T-cell (primary cell): ENCODE results near the gene ZNF365. TPM values are rescaled to one million over a fixed set of nuclear protein-coding genes. Genes with fewer than 3 reads are reported as not detected.
"Not testable (repeated sequence)": the region's sequence is repeated elsewhere in the genome, so short reads cannot be mapped to it uniquely, and the experiment has no call there.

ENCODE experiments used
- ATAC-seq, 4 experiments: fragments of 200-7000 bp in 3 of 4; fragments of 150-1000 bp in 1 of 4; cut with Tn5 transposase; replicated peaks in 1 of 4; 1 replicate in 3 of 4; 2 replicates in 1 of 4; pipeline ENCODE4 v1.10.0; 2021; ENCODE audit warnings: moderate library complexity in 3 of 4, mild to moderate bottlenecking in 2 of 4, moderate number of reproducible peaks in 1 of 4
- CTCF ChIA-PET, 2 donors: fragments of 300-600 bp; sonication (Branson Sonifier 250); formaldehyde crosslinking; loops; one replicate each; lab custom pipeline; 2022; ENCODE audit warnings: antibody characterized with exemption in 2 of 2; lab: Charles Lee
- POLR2A ChIA-PET, 2 donors: fragments of 300-600 bp; sonication (Branson Sonifier 250); formaldehyde crosslinking; loops; one replicate each; lab custom pipeline; 2022; ENCODE audit warnings: antibody characterized with exemption in 2 of 2; lab: Charles Lee
- DNase-seq, 35 experiments: peaks; one replicate each; pipeline versions ENCODE4 v3.0.0 to v3.0.0-alpha.2; 2013 to 2023
- H3K27ac ChIP-seq: one replicate; pipeline ENCODE4 v1.5.1; 2013; ENCODE audit warnings: low read length
- H3K27me3 ChIP-seq, 2 experiments: replicated peaks in 1 of 2; 1 replicate in 1 of 2; 2 replicates in 1 of 2; pipeline versions ENCODE4 v1.6.1 to v1.7.0; 2013; ENCODE audit warnings: low read length in 1 of 2, mixed read lengths in 1 of 2; ENCODE audit not compliant: control insufficient read depth in 2 of 2, insufficient read depth in 2 of 2; ENCODE audit errors: extremely low read depth in 1 of 2
- H3K36me3 ChIP-seq, 2 donors: 1 replicate in 1 of 2; 2 replicates in 1 of 2; pipeline versions ENCODE4 v1.6.1 to v1.7.0; 2013; ENCODE audit warnings: low read length in 1 of 2; ENCODE audit not compliant: control insufficient read depth in 2 of 2, insufficient read depth in 1 of 2; ENCODE audit errors: extremely low read depth in 1 of 2
- H3K4me1 ChIP-seq, 2 experiments: 1 replicate in 1 of 2; 2 replicates in 1 of 2; pipeline versions ENCODE4 v1.6.1 to v1.7.0; 2013; ENCODE audit warnings: low read length in 2 of 2, mixed read lengths in 1 of 2; ENCODE audit not compliant: insufficient read depth in 2 of 2, control insufficient read depth in 1 of 2; ENCODE audit errors: extremely low read depth in 1 of 2
- H3K4me3 ChIP-seq, 2 donors: 1 replicate in 1 of 2; 2 replicates in 1 of 2; pipeline versions ENCODE4 v1.5.1 to v1.7.0; 2013; ENCODE audit warnings: mild to moderate bottlenecking in 2 of 2, low read length in 1 of 2, moderate library complexity in 1 of 2; ENCODE audit not compliant: control insufficient read depth in 1 of 2; ENCODE audit errors: extremely low read depth in 1 of 2
- H3K9me3 ChIP-seq: 2 replicates; pipeline ENCODE4 v1.7.0; 2013
- H3K27ac Mint-ChIP-seq, 2 donors: one replicate each; pipeline ENCODE4 v1.8.0; 2020 to 2021; ENCODE audit warnings: mild to moderate bottlenecking in 2 of 2, mixed read lengths in 2 of 2
- H3K27me3 Mint-ChIP-seq, 2 donors: one replicate each; pipeline ENCODE4 v1.8.0; 2021 to 2022; ENCODE audit warnings: mixed read lengths in 2 of 2
- H3K36me3 Mint-ChIP-seq: one replicate; pipeline ENCODE4 v1.8.0; 2021; ENCODE audit warnings: mixed read lengths
- H3K4me1 Mint-ChIP-seq, 3 donors: one replicate each; pipeline ENCODE4 v1.8.0; 2020 to 2022; ENCODE audit warnings: mixed read lengths in 3 of 3, mild to moderate bottlenecking in 1 of 3
- H3K4me3 Mint-ChIP-seq, 3 donors: one replicate each; pipeline ENCODE4 v1.8.0; 2020 to 2022; ENCODE audit warnings: mild to moderate bottlenecking in 3 of 3, mixed read lengths in 3 of 3, moderate library complexity in 3 of 3
- H3K9me3 Mint-ChIP-seq, 3 donors: one replicate each; pipeline ENCODE4 v1.8.0; 2020 to 2022; ENCODE audit warnings: mixed read lengths in 3 of 3
- WGBS: methylation state at CpG from one replicate; pipeline ENCODE4 v1.1.5; 2013; ENCODE audit warnings: missing lambda C conversion rate; ENCODE audit not compliant: insufficient coverage; 5-methylcytosine and 5-hydroxymethylcytosine counted together
- total RNA-seq, 35 experiments: library from RNA in 6 of 35; stranded (reverse) in 6 of 35; fragments of 120-200 nt in 1 of 35; gene quantifications; one replicate each; pipeline versions ENCODE4 v1.2.1 to v1.2.4 and lab custom pipeline; 2013 to 2026

Gene ZNF365
- total RNA-seq, 5 donors from 2014 or later (not counting 1 experiment from before 2014, with no cell fraction given) = 2.0 to 7.9 (median 2.3) TPM

DNA sequence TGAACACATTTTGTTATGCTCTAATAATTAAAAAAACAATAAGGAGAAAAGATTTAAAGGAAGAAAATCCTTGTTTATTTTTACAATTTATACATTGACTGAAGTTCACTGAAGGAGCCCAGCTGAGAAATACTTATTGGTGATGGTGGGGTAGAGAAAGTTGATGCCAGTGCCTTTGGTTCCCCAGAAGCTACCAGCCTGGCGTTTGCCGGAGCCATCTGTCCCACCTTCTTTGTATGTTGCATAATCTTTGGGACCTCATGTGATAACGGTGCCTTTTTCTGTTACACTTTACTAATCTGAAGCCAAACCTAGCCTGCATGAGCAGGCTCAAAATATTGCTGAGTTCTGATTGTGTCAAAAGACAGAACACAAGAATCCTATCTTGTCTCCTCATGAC lies 22.7 kb downstream of the ZNF365 start:
- WGBS = 100% methylated on average over 2 of the region's 3 CpGs
- Histone ChIP-seq H3K27ac (no peak overlapping the region), H3K27me3 (no peaks in the 10 kb centered on the region), H3K4me1 (no peaks in the 10 kb centered on the region), H3K4me3 (no peak overlapping the region), H3K36me3 (no peaks in the 10 kb centered on the region), H3K9me3 (no peaks in the 10 kb centered on the region)
- H3K36me3 Mint-ChIP-seq = peaks cover 3% of the 10 kb centered on the region
- POLR2A ChIA-PET = no interaction called here
- H3K4me1 Mint-ChIP-seq = no peaks in the 10 kb centered on the region
- H3K9me3 Mint-ChIP-seq = no peaks in the 10 kb centered on the region
- no peak overlapping the region for H3K27ac Mint-ChIP-seq
- DNase-seq = no peak
- peaks cover 6 to 18% of the 10 kb centered on the region in 2 donors for H3K27me3 Mint-ChIP-seq
- no peak for ATAC-seq
- no peak overlapping the region for H3K4me3 Mint-ChIP-seq
- CTCF ChIA-PET = interaction anchor here in 1 of 2 donors (1.5 kb wide), 1 partner anchor 10 kb away, joined by 3 read pairs; no protein-coding TSS in a partner anchor

DNA sequence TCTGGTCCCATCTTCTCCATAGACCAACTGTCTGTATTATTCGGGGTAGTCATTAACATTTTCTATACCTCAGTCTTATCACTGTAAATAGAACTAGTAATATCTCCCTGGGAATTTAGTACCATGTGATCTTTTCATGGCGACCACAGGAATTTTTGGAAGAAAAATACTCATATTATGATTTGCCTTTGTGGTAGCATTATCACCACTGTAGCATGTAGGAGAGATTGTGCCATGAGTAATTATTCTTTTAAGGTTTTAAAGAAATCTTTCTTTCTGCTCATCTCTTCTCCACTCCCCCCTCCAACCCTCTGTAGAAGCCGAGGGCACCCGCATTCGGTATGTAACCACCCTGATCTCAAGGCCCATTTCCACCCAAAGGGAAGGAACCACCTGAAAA lies 25.0 kb downstream of the ZNF365 start:
- POLR2A ChIA-PET = no interaction called here
- no peaks in the 10 kb centered on the region for H3K4me1 ChIP-seq
- H3K9me3 ChIP-seq = no peaks in the 10 kb centered on the region
- peaks cover 6 to 22% of the 10 kb centered on the region in 2 donors for H3K27me3 Mint-ChIP-seq
- no peak overlapping the region for H3K27ac ChIP-seq
- no peaks in the 10 kb centered on the region for H3K36me3 ChIP-seq
- ATAC-seq (no peak), DNase-seq (no peak)
- no peaks in the 10 kb centered on the region for H3K4me1 Mint-ChIP-seq
- peaks cover 3% of the 10 kb centered on the region for H3K36me3 Mint-ChIP-seq
- H3K4me3 ChIP-seq = no peak overlapping the region
- no peak overlapping the region for H3K4me3 Mint-ChIP-seq
- CTCF ChIA-PET = no interaction called here
- H3K27ac Mint-ChIP-seq = no peak overlapping the region
- 96% methylated on average over 3 of the region's 5 CpGs for WGBS
- H3K9me3 Mint-ChIP-seq = no peaks in the 10 kb centered on the region
- no peaks in the 10 kb centered on the region for H3K27me3 ChIP-seq

- no peaks in the 10 kb centered on the region for H3K36me3 ChIP-seq
- ATAC-seq (no peak), DNase-seq (no peak)
- Mint-ChIP-seq H3K9me3 (peaks cover 1 to 9% (median 3%) of the 10 kb centered on the region in 3 donors), H3K27ac (no peak overlapping the region), H3K4me1 (no peaks in the 10 kb centered on the region), H3K27me3 (peaks cover 0 to 14% of the 10 kb centered on the region in 2 donors), H3K36me3 (peaks cover 10% of the 10 kb centered on the region), H3K4me3 (no peak overlapping the region)
- POLR2A ChIA-PET = no interaction called here
- H3K4me1 ChIP-seq = no peaks in the 10 kb centered on the region
- CTCF ChIA-PET = no interaction called here
- no peaks in the 10 kb centered on the region for H3K27me3 ChIP-seq
- no peak overlapping the region for H3K4me3 ChIP-seq
- H3K27ac ChIP-seq = no peak overlapping the region
- H3K9me3 ChIP-seq = no peaks in the 10 kb centered on the region
Measured at GRCh38 chr10:62402508-62402907, 28.3 kb downstream of the ZNF365 start.

GRCh38 chr10:62410528-62410927 lies 36.4 kb downstream of the ZNF365 start:
- DNase-seq, H3K4me1 Mint-ChIP-seq, H3K4me3 ChIP-seq, ATAC-seq, H3K27ac Mint-ChIP-seq, H3K36me3 ChIP-seq, H3K4me3 Mint-ChIP-seq, H3K27me3 ChIP-seq, H3K4me1 ChIP-seq, H3K27ac ChIP-seq, H3K9me3 ChIP-seq: not testable (repeated sequence)
- POLR2A ChIA-PET = interaction anchor here in 1 of 2 donors (0.6 kb wide), 1 partner anchor 27 kb away, joined by 6 read pairs; no protein-coding TSS in a partner anchor
- peaks cover 15 to 43% (median 24%) of the 10 kb centered on the region in 3 donors for H3K9me3 Mint-ChIP-seq
- H3K27me3 Mint-ChIP-seq = peaks cover 0 to 32% of the 10 kb centered on the region in 2 donors
- CTCF ChIA-PET = interaction anchor here in 1 of 2 donors (0.6 kb wide), 1 partner anchor 146 kb away, joined by 5 read pairs; no protein-coding TSS in a partner anchor
- no CpG with 5 or more reads among the region's 1 CpG for WGBS
- H3K36me3 Mint-ChIP-seq = peaks cover 17% of the 10 kb centered on the region

DNA sequence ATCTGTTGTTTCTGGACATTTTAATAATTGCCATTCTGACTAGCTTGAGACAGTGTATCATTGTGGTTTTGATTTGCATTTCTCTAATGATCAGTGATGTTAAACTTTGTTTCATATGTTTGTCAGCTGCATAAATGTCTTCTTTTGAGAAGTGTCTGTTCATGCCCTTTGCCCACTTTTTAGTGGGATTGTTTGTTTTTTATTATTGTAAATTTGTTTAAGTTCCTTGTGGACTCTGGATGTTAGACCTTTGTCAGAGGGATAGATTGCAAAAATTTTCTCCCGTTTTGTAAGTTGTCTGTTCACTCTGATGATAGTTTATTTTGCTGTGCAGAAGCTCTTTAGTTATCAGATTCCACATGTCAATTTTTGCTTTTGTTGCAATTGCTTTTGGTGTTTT lies 36.8 kb downstream of the ZNF365 start:
- H3K4me1 ChIP-seq, H3K36me3 ChIP-seq, H3K4me1 Mint-ChIP-seq, POLR2A ChIA-PET, H3K27me3 ChIP-seq, H3K9me3 ChIP-seq, H3K4me3 Mint-ChIP-seq, DNase-seq, H3K27ac Mint-ChIP-seq, H3K27ac ChIP-seq, ATAC-seq, H3K4me3 ChIP-seq: not testable (repeated sequence)
- H3K36me3 Mint-ChIP-seq = peaks cover 17% of the 10 kb centered on the region
- CTCF ChIA-PET = interaction anchor here in 1 of 2 donors (0.6 kb wide), 1 partner anchor 146 kb away, joined by 5 read pairs; no protein-coding TSS in a partner anchor
- 86% methylated on average over 1 of the region's 1 CpG for WGBS
- peaks cover under 1 to 35% of the 10 kb centered on the region in 2 donors for H3K27me3 Mint-ChIP-seq
- peaks cover 15 to 43% (median 24%) of the 10 kb centered on the region in 3 donors for H3K9me3 Mint-ChIP-seq

- Histone ChIP-seq H3K36me3 (no peaks in the 10 kb centered on the region), H3K27me3 (no peaks in the 10 kb centered on the region), H3K27ac (no peak overlapping the region), H3K4me3 (no peak overlapping the region), H3K4me1 (no peaks in the 10 kb centered on the region), H3K9me3 (no peaks in the 10 kb centered on the region)
- H3K27ac Mint-ChIP-seq = no peak overlapping the region
- ATAC-seq = no peak
- peaks cover 8% of the 10 kb centered on the region for H3K36me3 Mint-ChIP-seq
- peaks cover 5 to 43% of the 10 kb centered on the region in 2 donors for H3K27me3 Mint-ChIP-seq
- POLR2A ChIA-PET = no interaction called here
- no peaks in the 10 kb centered on the region for H3K4me1 Mint-ChIP-seq
- WGBS = no CpG with 5 or more reads among the region's 5 CpGs
- H3K9me3 Mint-ChIP-seq = peaks cover 10 to 29% (median 18%) of the 10 kb centered on the region in 3 donors
- no peak overlapping the region for H3K4me3 Mint-ChIP-seq
- CTCF ChIA-PET = interaction anchor here in 1 of 2 donors (0.5 kb wide), 1 partner anchor 27 kb away, joined by 3 read pairs; no protein-coding TSS in a partner anchor
- no peak for DNase-seq
Measured at GRCh38 chr10:62413048-62413447, 38.9 kb downstream of the ZNF365 start.
